DOHH2 (cell line): Measurements from ENCODE around the gene JMJD8.

Source experiments
- H3F3A ChIP-seq: fragments of 200-600 bp; sonication (generic), shearing (Covaris generic); 2 replicates; pipeline ENCODE4 v1.6.0; 2016; ENCODE audit warnings: antibody characterized with exemption, mild to moderate bottlenecking; ENCODE audit not compliant: control insufficient read depth, insufficient read depth
- H3K27ac ChIP-seq: fragments of 200-600 bp; sonication (generic); 2 replicates; pipeline ENCODE4 v1.5.1; 2014; ENCODE audit warnings: low read depth, mild to moderate bottlenecking, low read length, moderate library complexity
- H3K27me3 ChIP-seq: fragments of 200-600 bp; sonication (generic); 2 replicates; pipeline ENCODE4 v1.6.1; 2014; ENCODE audit warnings: mild to moderate bottlenecking, low read length, mixed read lengths; ENCODE audit not compliant: control insufficient read depth
- H3K36me3 ChIP-seq: fragments of 200-600 bp; sonication (generic); 2 replicates; pipeline ENCODE4 v1.6.1; 2014; ENCODE audit warnings: mild to moderate bottlenecking, low read length, moderate library complexity, mixed read lengths; ENCODE audit not compliant: control insufficient read depth
- H3K4me1 ChIP-seq: fragments of 200-600 bp; sonication (generic); 2 replicates; pipeline ENCODE4 v1.6.1; 2014; ENCODE audit warnings: mild to moderate bottlenecking, low read length, mixed read lengths; ENCODE audit not compliant: control insufficient read depth
- H3K4me2 ChIP-seq: fragments of 200-600 bp; sonication (generic); 2 replicates; pipeline ENCODE4 v1.6.0; 2014; ENCODE audit warnings: mild to moderate bottlenecking, low read length, moderate library complexity
- H3K4me3 ChIP-seq: fragments of 200-600 bp; sonication (generic); 2 replicates; pipeline ENCODE4 v1.5.1; 2014; ENCODE audit warnings: mild to moderate bottlenecking, low read length, mixed read lengths
- H3K79me2 ChIP-seq: fragments of 200-600 bp; sonication (generic); 2 replicates; pipeline ENCODE4 v1.6.1; 2014; ENCODE audit warnings: mild to moderate bottlenecking, low read length, mixed read lengths; ENCODE audit not compliant: control insufficient read depth
- H3K9me2 ChIP-seq: fragments of 200-600 bp; sonication (generic); replicated peaks from 2 replicates; pipeline ENCODE4 v1.6.1; 2014; ENCODE audit warnings: mild to moderate bottlenecking, low read length, mixed read lengths; ENCODE audit not compliant: control insufficient read depth
- H3K9me3 ChIP-seq: fragments of 200-600 bp; sonication (generic); 2 replicates; pipeline ENCODE4 v1.6.1; 2014; ENCODE audit warnings: antibody characterized with exemption, low read length, mixed read lengths; ENCODE audit not compliant: control insufficient read depth, insufficient read depth
- H4K20me1 ChIP-seq: fragments of 200-600 bp; sonication (generic); 2 replicates; pipeline ENCODE4 v1.6.0; 2014; ENCODE audit warnings: low read depth, mild to moderate bottlenecking, antibody characterized with exemption, low read length, moderate library complexity; ENCODE audit not compliant: control insufficient read depth, insufficient read depth
- CTCF ChIP-seq: fragments of 200-600 bp; sonication (generic); IDR thresholded peaks from one replicate; pipeline ENCODE4 v1.5.1; 2014; ENCODE audit warnings: antibody characterized with exemption, mild to moderate bottlenecking, low read depth, low read length; ENCODE audit not compliant: poor library complexity, severe bottlenecking
- EZH2phosphoT487 ChIP-seq: fragments of 200-600 bp; sonication (generic); IDR thresholded peaks from 2 replicates; pipeline ENCODE4 v1.6.1; 2017; ENCODE audit warnings: borderline replicate concordance, mild to moderate bottlenecking, antibody characterized with exemption, low read length, moderate library complexity, mixed read lengths

Gene JMJD8

GRCh38 chr16:711084-711483 lies 26.9 kb upstream of the JMJD8 start:
- no peaks in the 10 kb centered on the region for H3K36me3 ChIP-seq
- no peak overlapping the region for H3K4me2 ChIP-seq
- no peaks in the 10 kb centered on the region for H3K9me3 ChIP-seq
- H3K27me3 ChIP-seq, result peaks cover 48% of the 10 kb centered on the region
- H3F3A ChIP-seq, result 0 out of 2 replicates have a peak, but pooled peaks cover 2% of the 10 kb centered on the region
- H3K4me1 ChIP-seq, result peaks cover 18% of the 10 kb centered on the region
- TF ChIP-seq EZH2phosphoT487, result no peak
- TF ChIP-seq CTCF, result no peak
- no peaks in the 10 kb centered on the region for H3K9me2 ChIP-seq
- no peak overlapping the region for H3K27ac ChIP-seq
- H3K79me2 ChIP-seq, result 0 out of 2 replicates have a peak, but pooled peaks cover 2% of the 10 kb centered on the region
- H4K20me1 ChIP-seq, result peaks cover 6% of the 10 kb centered on the region; the same call in 1 of the 2 replicates
- no peak overlapping the region for H3K4me3 ChIP-seq

DNA sequence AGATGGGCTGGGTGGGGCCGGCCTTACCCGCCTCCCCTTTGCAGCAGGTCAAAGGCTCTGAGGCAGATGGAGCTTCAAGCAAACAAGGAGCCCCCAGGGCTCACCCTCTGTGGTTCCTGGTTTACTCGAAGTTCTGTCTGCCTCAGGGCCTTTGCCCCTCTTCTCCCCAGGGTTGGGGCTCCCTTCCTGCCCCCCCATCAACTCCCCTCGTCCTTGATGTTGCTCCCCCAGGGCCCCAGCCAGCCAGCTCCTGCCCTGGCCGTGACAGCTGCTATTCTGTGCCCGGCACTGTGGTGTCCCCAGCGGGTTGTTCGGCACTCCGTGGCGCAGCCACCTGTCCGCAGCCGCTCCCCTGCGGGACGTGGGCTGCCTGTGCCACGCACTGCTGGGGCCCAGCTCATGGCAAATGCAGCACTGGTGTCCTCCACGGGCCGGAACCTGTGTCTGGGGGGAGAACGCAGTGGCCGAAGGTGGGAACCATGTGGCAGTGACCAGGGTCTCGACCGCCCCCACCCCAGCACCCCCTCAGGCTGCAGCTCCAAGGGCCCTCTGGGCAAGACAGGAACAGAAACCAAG lies 26.5 kb upstream of the JMJD8 start:
- H3K9me2 ChIP-seq, result no peaks in the 10 kb centered on the region
- H3K9me3 ChIP-seq, result no peaks in the 10 kb centered on the region
- no peaks in the 10 kb centered on the region for H3K36me3 ChIP-seq
- no peak overlapping the region for H3K27ac ChIP-seq
- H3K4me2 ChIP-seq, result no peak overlapping the region
- H3K4me3 ChIP-seq, result no peak overlapping the region
- no peak for TF ChIP-seq EZH2phosphoT487
- TF ChIP-seq CTCF, result no peak
- H3F3A ChIP-seq, result 0 out of 2 replicates have a peak, but pooled peaks cover 2% of the 10 kb centered on the region
- H3K79me2 ChIP-seq, result no peaks in the 10 kb centered on the region
- 0 out of 2 replicates have a peak, but pooled peaks cover 4% of the 10 kb centered on the region for H4K20me1 ChIP-seq
- peaks cover 14% of the 10 kb centered on the region for H3K4me1 ChIP-seq
- peaks cover 44% of the 10 kb centered on the region for H3K27me3 ChIP-seq

GRCh38 chr16:709566-710499 lies 25.7 kb upstream of the JMJD8 start:
- TF ChIP-seq CTCF (no peak), EZH2phosphoT487 (no peak)
- H3K27me3 ChIP-seq, result peaks cover 40% of the 10 kb centered on the region
- no peak overlapping the region for H3K4me3 ChIP-seq
- H4K20me1 ChIP-seq, result 0 out of 2 replicates have a peak, but pooled peaks cover 4% of the 10 kb centered on the region
- H3K4me2 ChIP-seq, result no peak overlapping the region
- no peak overlapping the region for H3K27ac ChIP-seq
- H3K79me2 ChIP-seq, result no peaks in the 10 kb centered on the region
- H3F3A ChIP-seq, result 0 out of 2 replicates have a peak, but pooled peaks cover 2% of the 10 kb centered on the region
- H3K9me3 ChIP-seq, result no peaks in the 10 kb centered on the region
- peaks cover 11% of the 10 kb centered on the region for H3K4me1 ChIP-seq
- H3K9me2 ChIP-seq, result no peaks in the 10 kb centered on the region
- no peaks in the 10 kb centered on the region for H3K36me3 ChIP-seq
